Measurements from ENCODE around the gene ARFRP1.

ARFRP1 gene

GRCh38 chr20:63707558-63708300 is at the start of gene ARFRP1, which contains the start of gene ZGPAT:
Gene ARFRP1 (minus strand): TSS chr20:63707976. CDS start chr20:63707091, 885 bp downstream.
Gene ZGPAT (plus strand): TSS chr20:63708039. CDS start chr20:63708581, 542 bp downstream.
- peak; percentile 78 for DNase-seq (ENCODE audit: low spot score)

GRCh38 chr20:63756648-63756991 is 48.8 kb upstream of the ARFRP1 start:
- no peak for DNase-seq (ENCODE audit: low spot score)

GRCh38 chr20:63755933-63756647 is 48.3 kb upstream of the ARFRP1 start:
- peak; percentile 65 for DNase-seq (ENCODE audit: low spot score)

GRCh38 chr20:63754008-63754407 is 46.2 kb upstream of the ARFRP1 start:
- DNase-seq (ENCODE audit: low spot score) = no peak

GRCh38 chr20:63753381-63753780 is 45.6 kb upstream of the ARFRP1 start:
- DNase-seq (ENCODE audit: low spot score) = no peak

GRCh38 chr20:63752411-63753101 is 44.8 kb upstream of the ARFRP1 start:
- no peak for DNase-seq (ENCODE audit: low spot score)

GRCh38 chr20:63751471-63752271 is 43.9 kb upstream of the ARFRP1 start:
- DNase-seq (ENCODE audit: low spot score) = no peak

GRCh38 chr20:63750807-63751470 is 43.2 kb upstream of the ARFRP1 start:
- DNase-seq (ENCODE audit: low spot score) = no peak

GRCh38 chr20:63749597-63750508 is 42.1 kb upstream of the ARFRP1 start:
- no peak for DNase-seq (ENCODE audit: low spot score)

- no peak for DNase-seq (ENCODE audit: low spot score)
Observed at GRCh38 chr20:63748934-63749270, 41.1 kb upstream of the ARFRP1 start.

- DNase-seq (ENCODE audit: low spot score) = no peak
Observed at GRCh38 chr20:63748070-63748933, 40.5 kb upstream of the ARFRP1 start.

GRCh38 chr20:63747622-63748069 is 39.9 kb upstream of the ARFRP1 start:
- DNase-seq (ENCODE audit: low spot score) = no peak

- no peak for DNase-seq (ENCODE audit: low spot score)
Observed at GRCh38 chr20:63746751-63747315, 39.1 kb upstream of the ARFRP1 start.

- DNase-seq (ENCODE audit: low spot score) = no peak
Observed at GRCh38 chr20:63745961-63746731, 38.4 kb upstream of the ARFRP1 start.

GRCh38 chr20:63745424-63745805 is 37.6 kb upstream of the ARFRP1 start:
- no peak for DNase-seq (ENCODE audit: low spot score)

- no peak for DNase-seq (ENCODE audit: low spot score)
Observed at GRCh38 chr20:63744574-63745423, 37.0 kb upstream of the ARFRP1 start.

- no peak for DNase-seq (ENCODE audit: low spot score)
Observed at GRCh38 chr20:63744158-63744557, 36.4 kb upstream of the ARFRP1 start.

All from cerebellar cortex (tissue), 1 donor.